HL-60 (cell line): Measurements from ENCODE around the gene AP3D1.

ENCODE experiments used
- CTCF ChIP-seq: IDR thresholded peaks from one replicate; pipeline ENCODE4 v1.5.1; 2011; ENCODE audit warnings: low read length, control low read depth, inconsistent platforms; ENCODE audit not compliant: insufficient read depth
- GABPA ChIP-seq: IDR thresholded peaks from 2 replicates; pipeline ENCODE4 v1.6.1; 2012; ENCODE audit warnings: low read depth
- POLR2AphosphoS5 ChIP-seq: IDR thresholded peaks from 2 replicates; pipeline ENCODE4 v1.6.1; 2012; ENCODE audit warnings: low read depth
- REST ChIP-seq: IDR thresholded peaks from 2 replicates; pipeline ENCODE4 v1.6.1; 2012; ENCODE audit warnings: low read depth; ENCODE audit not compliant: insufficient replicate concordance

- no peak for TF ChIP-seq CTCF
- peak; percentile 10; the same call in 1 of the 2 replicates for TF ChIP-seq POLR2AphosphoS5
- no peak for TF ChIP-seq REST
- no peak for TF ChIP-seq GABPA
Measured at GRCh38 chr19:2080336-2080988, 70.9 kb downstream of the AP3D1 start.
